Endothelial cell of hepatic sinusoid (primary cell): Measurements from ENCODE around the gene C4BPB.

Experiments used
- in situ Hi-C: cut with HindIII; loops from 2 replicates; pipeline ENCODE4 v1.10.0; 2017; ENCODE audit warnings: low sequenced_read_pairs

C4BPB gene

DNA sequence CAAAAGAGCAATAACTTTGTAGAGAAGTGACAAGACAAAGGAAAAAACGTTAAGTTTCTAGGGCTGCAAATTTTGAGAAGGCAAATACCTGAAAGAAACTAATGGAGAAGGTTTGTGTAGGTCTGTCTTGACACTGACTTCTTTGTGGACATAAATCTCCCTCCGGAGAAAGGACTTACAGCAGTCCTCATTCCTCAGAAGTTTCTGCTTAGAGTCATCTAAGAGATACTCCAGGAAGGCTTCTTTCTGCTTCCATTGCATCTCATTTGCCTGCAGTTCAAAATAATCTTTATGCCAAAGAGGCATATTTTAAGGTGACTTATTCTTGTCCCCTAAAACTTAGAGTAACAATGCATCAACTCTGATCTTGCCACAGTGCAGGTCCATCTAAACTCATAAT, 4.4 kb upstream of the C4BPB start:
- in situ Hi-C loops, result no loop called here

DNA sequence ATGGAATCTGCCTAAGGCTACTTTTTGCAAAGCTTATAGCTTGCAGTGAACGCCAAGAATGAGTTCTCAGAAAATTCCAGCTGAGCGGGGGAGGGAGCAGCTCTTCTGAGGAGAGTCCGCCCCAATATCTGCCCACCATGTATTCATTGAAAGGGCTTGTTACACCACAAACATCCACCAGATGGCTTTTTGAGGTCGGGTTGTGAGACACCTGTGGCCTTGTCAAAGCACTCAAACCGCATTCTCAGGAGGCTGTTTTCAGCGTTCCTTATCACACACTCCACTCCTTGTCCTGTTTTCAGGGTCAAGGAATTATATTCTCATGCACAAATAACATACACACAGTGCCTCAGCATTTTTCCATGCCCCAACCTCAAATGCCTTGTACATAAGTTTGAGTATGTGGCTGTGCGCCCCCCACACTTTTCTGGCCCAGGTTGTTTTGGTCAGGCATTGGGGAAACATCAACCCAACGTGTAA, 3.9 kb upstream of the C4BPB start:
- in situ Hi-C loops, result no loop called here

- in situ Hi-C loops, result no loop called here
Observed at GRCh38 chr1:207085887-207086286, 2.8 kb upstream of the C4BPB start.

GRCh38 chr1:207088161-207088560, 499 bp upstream of the C4BPB start:
- in situ Hi-C loops, result no loop called here

DNA sequence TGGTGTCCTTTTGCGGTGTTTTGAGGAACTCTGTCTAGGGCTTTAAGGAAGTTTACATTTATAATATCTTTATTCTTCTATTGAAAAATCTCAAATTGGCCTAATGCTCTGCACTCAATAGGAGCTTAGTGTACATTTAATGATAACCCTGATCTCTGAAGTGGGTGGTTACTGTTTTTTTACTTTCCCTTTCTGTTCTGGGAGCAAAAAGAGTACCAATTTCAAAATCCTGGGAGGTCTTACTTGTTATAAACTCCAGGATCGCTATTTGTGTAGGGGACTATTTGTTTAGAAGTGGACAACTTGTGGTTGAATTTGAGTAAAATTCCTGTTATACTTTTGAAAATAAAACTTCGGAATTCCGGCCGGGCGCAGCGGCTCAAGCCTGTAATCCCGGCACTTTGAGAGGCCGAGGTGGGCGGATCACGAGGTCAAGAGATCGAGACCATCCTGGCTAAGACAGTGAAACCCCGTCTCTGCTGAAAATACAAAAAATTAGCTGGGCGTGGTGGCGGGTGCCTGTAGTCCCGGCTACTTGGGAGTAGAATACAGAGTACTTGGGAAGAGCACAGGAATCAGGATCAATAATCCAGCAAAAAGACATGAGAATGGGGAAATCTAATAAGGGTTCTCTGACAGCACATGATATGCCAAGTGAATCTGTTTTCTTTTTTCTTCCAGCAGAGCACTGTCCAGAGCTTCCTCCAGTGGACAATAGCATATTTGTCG, 1.1 kb downstream of the C4BPB start:
- in situ Hi-C loops, result no loop called here

- in situ Hi-C loops, result no loop called here
Observed at GRCh38 chr1:207091200-207091908, 2.7 kb downstream of the C4BPB start.

DNA sequence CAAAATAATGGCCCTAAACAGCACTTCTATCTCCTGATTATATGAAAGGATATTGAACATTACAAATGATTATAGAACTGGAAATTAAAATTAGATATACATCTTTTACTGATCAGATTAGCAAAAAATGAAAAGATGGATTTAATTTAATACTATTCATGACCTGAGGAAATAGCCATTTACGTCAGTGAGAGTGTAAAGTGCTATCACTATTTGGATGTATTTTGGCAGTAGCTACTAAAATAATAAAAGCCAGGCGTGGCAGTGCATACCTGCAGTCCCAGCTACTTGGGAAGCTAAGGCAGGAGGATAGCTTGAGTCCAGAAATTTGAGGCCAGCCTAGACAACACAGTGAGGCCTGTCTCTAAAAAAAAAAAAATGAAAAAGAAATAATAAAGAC, 5.3 kb downstream of the C4BPB start:
- in situ Hi-C loops, result no loop called here

GRCh38 chr1:207097871-207098324, 9.2 kb downstream of the C4BPB start:
- in situ Hi-C loops, result no loop called here

DNA sequence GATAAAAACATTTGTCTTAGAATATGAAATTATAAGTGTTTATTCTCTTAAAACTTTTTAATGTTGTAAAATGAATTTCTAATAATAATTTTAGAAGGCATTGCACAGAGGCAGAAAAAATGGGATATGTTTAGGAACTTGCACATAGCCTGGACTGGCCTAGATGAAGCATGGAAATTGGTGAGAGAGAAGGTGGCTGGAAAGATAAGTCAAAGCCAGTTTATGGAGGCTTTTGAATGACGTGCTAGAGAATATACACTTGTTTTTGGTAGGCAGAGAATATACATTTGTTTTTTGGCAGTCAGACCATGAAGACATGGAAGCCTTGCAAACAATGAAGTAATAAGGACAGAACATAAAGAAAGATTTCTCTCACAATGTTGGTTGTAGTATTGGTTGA, 13.1 kb downstream of the C4BPB start:
- in situ Hi-C loops, result no loop called here

DNA sequence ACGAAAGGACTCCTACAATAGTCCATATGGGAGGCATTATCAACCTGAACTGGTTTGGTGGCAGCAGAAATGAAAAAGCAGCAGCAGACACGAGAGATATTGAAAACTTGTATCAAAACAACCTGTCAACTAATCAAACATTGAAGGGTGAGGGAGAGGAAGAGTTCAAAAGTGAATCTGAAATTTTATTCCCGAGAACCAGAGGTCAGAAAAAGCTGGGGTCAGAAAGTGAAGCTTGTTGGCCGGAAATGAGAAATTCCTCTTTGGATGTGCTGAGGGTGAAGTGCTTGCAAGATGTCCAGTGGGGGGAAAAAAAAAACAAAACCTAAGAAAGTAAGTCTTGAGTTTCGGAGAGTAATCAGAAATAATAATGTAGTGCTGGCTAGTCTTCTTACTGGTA, 13.5 kb downstream of the C4BPB start:
- in situ Hi-C loops, result no loop called here

- in situ Hi-C loops, result no loop called here
Observed at GRCh38 chr1:207102659-207103058, 14.0 kb downstream of the C4BPB start.

GRCh38 chr1:207103892-207104373, 15.3 kb downstream of the C4BPB start, which contains the start of gene C4BPA:
C4BPA (plus strand) TSS chr1:207104233; CDS start chr1:207113026, 8,793 bp downstream.
- in situ Hi-C loops, result no loop called here

DNA sequence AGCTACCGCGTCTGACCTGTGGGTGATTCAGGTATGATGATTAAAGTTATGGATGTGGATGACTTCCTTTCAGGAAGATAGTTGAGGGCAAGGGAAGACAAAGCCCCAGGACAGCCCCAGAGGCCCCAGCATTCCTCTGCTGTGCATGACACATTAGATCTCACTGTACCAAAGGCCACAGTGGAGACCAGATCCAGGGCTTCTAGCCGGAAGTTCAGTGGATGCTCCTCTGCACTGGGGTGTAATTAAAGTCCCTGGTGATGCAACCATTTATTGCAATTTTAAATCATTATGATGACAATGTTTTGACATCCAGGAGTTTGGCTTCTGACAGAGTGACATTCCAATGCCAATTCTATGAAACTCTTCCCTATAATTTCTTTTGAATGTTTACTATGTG, 20.3 kb downstream of the C4BPB start:
- in situ Hi-C loops, result no loop called here

GRCh38 chr1:207112616-207113296, 24.1 kb downstream of the C4BPB start:
- in situ Hi-C loops, result no loop called here

DNA sequence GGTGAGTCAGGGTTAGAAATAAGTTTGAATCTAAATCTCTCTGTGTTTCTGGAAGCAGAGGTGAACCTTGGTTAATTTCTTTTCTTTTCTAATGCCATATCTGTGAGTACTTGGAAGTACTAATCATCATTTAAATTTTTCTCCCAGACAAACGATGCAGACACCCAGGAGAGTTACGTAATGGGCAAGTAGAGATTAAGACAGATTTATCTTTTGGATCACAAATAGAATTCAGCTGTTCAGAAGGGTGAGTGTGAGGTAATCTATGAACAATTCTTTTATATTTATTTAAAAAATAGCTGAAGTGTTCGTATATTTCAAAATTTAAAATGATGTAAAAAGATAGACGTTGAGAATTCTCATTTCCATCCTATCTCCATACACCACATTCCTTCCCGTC, 26.6 kb downstream of the C4BPB start:
- in situ Hi-C loops, result loop anchor here (5.0 kb wide), 1 partner anchor 57 kb away; no protein-coding TSS in a partner anchor

DNA sequence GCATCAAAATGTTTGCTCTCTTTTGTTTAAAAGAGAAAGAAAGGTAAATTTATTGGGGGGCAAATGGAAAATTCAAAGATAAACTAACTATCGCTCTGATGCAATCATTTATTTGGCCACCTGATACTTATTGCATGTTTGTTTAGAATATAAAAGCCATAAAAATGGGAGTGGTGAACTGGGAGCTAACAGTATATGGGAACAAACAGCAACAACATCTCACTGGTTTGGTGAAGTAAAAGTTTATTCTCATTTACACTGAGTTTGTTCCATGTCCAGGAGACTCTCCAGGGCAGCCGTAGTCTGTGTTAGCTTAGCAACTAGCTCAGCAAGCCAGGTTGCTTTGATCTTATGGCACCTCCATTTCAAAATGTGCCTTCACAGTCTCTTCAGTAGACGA, 35.7 kb downstream of the C4BPB start:
- in situ Hi-C loops, result no loop called here

DNA sequence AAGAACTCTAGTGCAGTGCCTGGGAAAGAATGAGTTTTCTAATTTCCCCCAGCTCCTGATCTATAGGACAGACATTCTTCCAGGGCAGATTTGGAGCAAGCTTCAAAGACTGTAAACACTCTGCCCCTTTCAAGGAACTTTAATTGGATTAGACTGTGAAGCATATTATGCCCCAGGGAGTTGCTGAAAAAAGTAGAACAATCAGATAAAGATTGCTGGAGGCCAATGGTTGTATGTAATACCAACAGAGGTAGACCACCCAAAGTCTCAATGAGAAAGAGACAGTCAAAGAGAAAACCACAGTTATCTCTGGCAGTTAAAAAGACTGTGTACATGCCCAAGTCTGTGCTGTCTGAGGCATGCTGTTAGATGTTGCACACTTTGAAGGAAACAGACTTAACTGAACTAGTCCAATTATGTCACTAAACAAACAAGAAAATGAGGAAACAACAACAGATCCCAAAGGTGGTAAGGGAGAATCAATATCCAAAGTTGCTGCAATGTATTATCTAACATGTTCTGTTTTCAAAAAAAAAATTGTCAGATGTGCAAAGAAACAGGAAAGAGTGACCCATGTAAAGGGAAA, 39.8 kb downstream of the C4BPB start:
- in situ Hi-C loops, result no loop called here

DNA sequence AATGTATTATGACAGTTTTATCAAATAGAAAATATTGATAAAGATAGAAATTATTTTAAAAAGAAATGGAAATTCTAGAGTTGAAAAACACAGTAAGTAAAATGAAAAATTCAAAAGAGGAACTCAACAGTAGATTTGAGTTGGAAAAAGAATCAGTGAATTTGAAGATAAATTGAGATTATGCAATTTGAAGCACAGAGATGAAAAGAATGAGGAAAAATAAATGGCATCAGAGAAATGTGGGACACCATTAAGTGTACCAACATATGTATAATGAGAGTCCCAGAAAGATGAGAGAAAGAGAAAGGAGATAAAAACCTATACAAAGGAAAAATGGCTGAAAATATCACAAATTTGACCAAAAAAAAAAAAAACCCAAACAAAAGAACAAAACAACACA, 40.4 kb downstream of the C4BPB start:
- in situ Hi-C loops, result no loop called here

GRCh38 chr1:207130252-207131036, 41.8 kb downstream of the C4BPB start:
- in situ Hi-C loops, result no loop called here

- in situ Hi-C loops, result no loop called here
Observed at GRCh38 chr1:207131163-207131562, 42.5 kb downstream of the C4BPB start.
